Mesenchymal stem cell (in vitro differentiated cells and primary cell): Measurements from ENCODE around the gene ASAP2.
A peak's percentile ranks its signal among the peaks of the same experiment; 100 is the strongest.

Source experiments
- DNase-seq: peaks from one replicate; pipeline ENCODE4 v3.0.0-alpha.2; 2013
- H2AFZ ChIP-seq: one replicate; pipeline ENCODE4 v1.6.1; 2013; ENCODE audit warnings: low read depth, mild to moderate bottlenecking, control low read depth, inconsistent platforms, low read length, moderate library complexity
- H2AK5ac ChIP-seq: 2 replicates; pipeline ENCODE4 v1.6.1; 2013; ENCODE audit warnings: low read length, moderate library complexity, mild to moderate bottlenecking, inconsistent platforms; ENCODE audit not compliant: severe bottlenecking
- H2BK120ac ChIP-seq: one replicate; pipeline ENCODE4 v1.6.1; 2013; ENCODE audit warnings: low read depth, mild to moderate bottlenecking, inconsistent platforms, low read length, moderate library complexity
- H2BK12ac ChIP-seq, 2 experiments: one replicate each; pipeline ENCODE4 v1.6.1; 2013; ENCODE audit warnings: inconsistent platforms in 2 of 2, low read length in 2 of 2, mild to moderate bottlenecking in 2 of 2, moderate library complexity in 2 of 2, control low read depth in 1 of 2
- H2BK15ac ChIP-seq: one replicate; pipeline ENCODE4 v1.6.1; 2013; ENCODE audit warnings: mild to moderate bottlenecking, low read depth, inconsistent platforms; ENCODE audit not compliant: poor library complexity, severe bottlenecking
- H2BK5ac ChIP-seq: 2 replicates; pipeline ENCODE4 v1.6.1; 2013; ENCODE audit warnings: low read depth, mild to moderate bottlenecking, low read length, control low read depth, inconsistent platforms; ENCODE audit not compliant: poor library complexity, severe bottlenecking
- H3K14ac ChIP-seq, 2 experiments: one replicate each; pipeline ENCODE4 v1.6.1; 2013; ENCODE audit warnings: inconsistent platforms in 2 of 2, low read length in 2 of 2, control low read depth in 1 of 2, mild to moderate bottlenecking in 1 of 2, moderate library complexity in 1 of 2
- H3K18ac ChIP-seq, 2 experiments: one replicate each; pipeline ENCODE4 v1.6.1; 2013; ENCODE audit warnings: inconsistent platforms in 2 of 2, low read length in 2 of 2, control low read depth in 1 of 2, low read depth in 1 of 2, mild to moderate bottlenecking in 1 of 2
- H3K23ac ChIP-seq, 2 experiments: one replicate each; pipeline ENCODE4 v1.6.1; 2013; ENCODE audit warnings: inconsistent platforms in 2 of 2, low read length in 2 of 2, mild to moderate bottlenecking in 2 of 2, moderate library complexity in 2 of 2, control low read depth in 1 of 2
- H3K27ac ChIP-seq: 2 replicates; pipeline ENCODE4 v1.5.1; 2013; ENCODE audit warnings: mild to moderate bottlenecking, moderate library complexity, low read length, control low read depth, inconsistent platforms; ENCODE audit not compliant: poor library complexity, severe bottlenecking
- H3K27me3 ChIP-seq, 2 experiments: 2 replicates each; pipeline versions ENCODE4 v1.6.1 to v1.7.0; 2013; ENCODE audit warnings: low read length in 2 of 2, mild to moderate bottlenecking in 2 of 2, moderate library complexity in 2 of 2, control low read depth in 1 of 2, inconsistent platforms in 1 of 2; ENCODE audit not compliant: control insufficient read depth in 1 of 2, insufficient read depth in 1 of 2
- H3K36me3 ChIP-seq, 2 experiments: 2 replicates each; pipeline versions ENCODE4 v1.6.1 to v1.7.0; 2013; ENCODE audit warnings: low read length in 2 of 2, control low read depth in 1 of 2, inconsistent platforms in 1 of 2, low read depth in 1 of 2, mild to moderate bottlenecking in 1 of 2; ENCODE audit not compliant: insufficient read depth in 2 of 2, control insufficient read depth in 1 of 2
- H3K4ac ChIP-seq, 2 experiments: one replicate each; pipeline ENCODE4 v1.6.1; 2013; ENCODE audit warnings: inconsistent platforms in 2 of 2, low read length in 2 of 2, mild to moderate bottlenecking in 2 of 2, moderate library complexity in 2 of 2, control low read depth in 1 of 2, low read depth in 1 of 2
- H3K4me1 ChIP-seq: 2 replicates; pipeline ENCODE4 v1.6.1; 2013; ENCODE audit warnings: low read depth, low read length, control low read depth; ENCODE audit not compliant: control insufficient read depth, insufficient read depth
- H3K4me2 ChIP-seq: 2 replicates; pipeline ENCODE4 v1.6.1; 2013; ENCODE audit warnings: low read length, mild to moderate bottlenecking, inconsistent platforms; ENCODE audit not compliant: poor library complexity, severe bottlenecking
- H3K4me3 ChIP-seq, 2 experiments: 2 replicates each; pipeline versions ENCODE4 v1.5.1 to v1.7.0; 2013; ENCODE audit warnings: low read length in 2 of 2, mild to moderate bottlenecking in 2 of 2, control low read depth in 1 of 2, low read depth in 1 of 2; ENCODE audit not compliant: insufficient read depth in 1 of 2
- H3K79me1 ChIP-seq: replicated peaks from 2 replicates; pipeline ENCODE4 v1.6.1; 2013; ENCODE audit warnings: mild to moderate bottlenecking, control low read depth, low read length, inconsistent platforms; ENCODE audit not compliant: poor library complexity, severe bottlenecking
- H3K9ac ChIP-seq: 2 replicates; pipeline ENCODE4 v1.7.0; 2013; ENCODE audit warnings: mild to moderate bottlenecking, low read length, moderate library complexity
- H3K9me3 ChIP-seq: 2 replicates; pipeline ENCODE4 v1.7.0; 2013; ENCODE audit warnings: mild to moderate bottlenecking, low read length; ENCODE audit not compliant: control insufficient read depth
- H4K8ac ChIP-seq: one replicate; pipeline ENCODE4 v1.6.1; 2013; ENCODE audit warnings: inconsistent platforms, mild to moderate bottlenecking, low read length, moderate library complexity
- H4K91ac ChIP-seq: one replicate; pipeline ENCODE4 v1.6.1; 2013; ENCODE audit warnings: mild to moderate bottlenecking, low read length, inconsistent platforms
- WGBS: methylation state at CpG from one replicate; pipeline ENCODE4 v1.1.7; 2013; ENCODE audit warnings: mixed read lengths; 5-methylcytosine and 5-hydroxymethylcytosine counted together

The ASAP2 gene

GRCh38 chr2:9212010-9212635 lies 5.5 kb downstream of the ASAP2 start:
- Histone ChIP-seq H4K91ac (no peak overlapping the region), H3K4ac (no peak overlapping the region), H3K4me1 (peaks cover 13% of the 10 kb centered on the region), H3K27ac (no peak overlapping the region), H3K79me1 (peaks cover 24% of the 10 kb centered on the region), H3K36me3 (peaks cover 0 to 8% of the 10 kb centered on the region in 2 experiments), H3K9ac (peak overlapping the region; percentile 71), H3K4me2 (no peak overlapping the region), H2AK5ac (no peak overlapping the region), H2BK5ac (no peak overlapping the region), H3K27me3 (no peaks in the 10 kb centered on the region), H3K14ac (peak overlapping the region in 1 of 2 experiments; percentile 83), H2BK120ac (no peak overlapping the region), H2BK15ac (no peak overlapping the region), H3K9me3 (no peaks in the 10 kb centered on the region), H3K23ac (no peak overlapping the region), H4K8ac (peak overlapping the region; percentile 35), H2BK12ac (no peak overlapping the region), H3K18ac (no peak overlapping the region), H3K4me3 (no peak overlapping the region), H2AFZ (no peak overlapping the region)
- 97% methylated on average over 9 of the region's 9 CpGs for WGBS
- no peak for DNase-seq

- H3K36me3 ChIP-seq, result peaks cover 0 to 8% of the 10 kb centered on the region in 2 experiments
- no peak overlapping the region for H3K4me2 ChIP-seq
- H2BK15ac ChIP-seq, result no peak overlapping the region
- H3K4ac ChIP-seq, result no peak overlapping the region
- no peak overlapping the region for H2AFZ ChIP-seq
- H3K4me1 ChIP-seq, result peaks cover 14% of the 10 kb centered on the region
- DNase-seq, result no peak
- peak overlapping the region; percentile 9 for H3K9ac ChIP-seq
- H3K27ac ChIP-seq, result no peak overlapping the region
- peaks cover 24% of the 10 kb centered on the region for H3K79me1 ChIP-seq
- H3K23ac ChIP-seq, result no peak overlapping the region
- H2AK5ac ChIP-seq, result no peak overlapping the region
- H2BK12ac ChIP-seq, result peak overlapping the region in 1 of 2 experiments; percentile 67
- H3K4me3 ChIP-seq, result no peak overlapping the region
- no peak overlapping the region for H4K91ac ChIP-seq
- H3K18ac ChIP-seq, result peak overlapping the region in 1 of 2 experiments; percentile 41
- 94% methylated on average over 19 of the region's 19 CpGs for WGBS
- H2BK120ac ChIP-seq, result no peak overlapping the region
- no peaks in the 10 kb centered on the region for H3K9me3 ChIP-seq
- H2BK5ac ChIP-seq, result no peak overlapping the region
- peak overlapping the region; percentile 35 for H4K8ac ChIP-seq
- peak overlapping the region in 1 of 2 experiments; percentile 83 for H3K14ac ChIP-seq
- H3K27me3 ChIP-seq, result no peaks in the 10 kb centered on the region
Measured at GRCh38 chr2:9212661-9213411, 6.2 kb downstream of the ASAP2 start.

- Histone ChIP-seq H3K4ac (no peak overlapping the region), H3K9me3 (no peaks in the 10 kb centered on the region), H3K14ac (no peak overlapping the region), H4K91ac (peak overlapping the region; percentile 61), H3K23ac (no peak overlapping the region), H2AK5ac (no peak overlapping the region), H3K79me1 (peaks cover 31% of the 10 kb centered on the region), H3K36me3 (peaks cover 0 to 8% of the 10 kb centered on the region in 2 experiments), H2AFZ (no peak overlapping the region), H3K18ac (peak overlapping the region in 1 of 2 experiments; percentile 66), H3K4me1 (peaks cover 16% of the 10 kb centered on the region), H3K4me3 (no peak overlapping the region), H2BK5ac (no peak overlapping the region), H3K27ac (no peak overlapping the region), H2BK15ac (no peak overlapping the region), H2BK12ac (no peak overlapping the region), H2BK120ac (no peak overlapping the region), H4K8ac (peak overlapping the region; percentile 7), H3K4me2 (no peak overlapping the region), H3K27me3 (no peaks in the 10 kb centered on the region), H3K9ac (no peak overlapping the region)
- DNase-seq, result no peak
- WGBS, result 83% methylated on average over 2 of the region's 2 CpGs
Measured at GRCh38 chr2:9213477-9214051, 7.0 kb downstream of the ASAP2 start.

- Histone ChIP-seq H3K79me1 (peaks cover 31% of the 10 kb centered on the region), H4K91ac (no peak overlapping the region), H2AK5ac (no peak overlapping the region), H3K9ac (no peak overlapping the region), H2BK12ac (no peak overlapping the region), H3K9me3 (no peaks in the 10 kb centered on the region), H3K4ac (no peak overlapping the region), H3K23ac (no peak overlapping the region), H2BK120ac (no peak overlapping the region), H3K4me1 (peaks cover 16% of the 10 kb centered on the region), H2BK5ac (no peak overlapping the region), H2BK15ac (no peak overlapping the region), H2AFZ (no peak overlapping the region), H3K27me3 (no peaks in the 10 kb centered on the region), H4K8ac (no peak overlapping the region), H3K36me3 (peaks cover 0 to 8% of the 10 kb centered on the region in 2 experiments), H3K27ac (no peak overlapping the region), H3K18ac (no peak overlapping the region), H3K4me2 (no peak overlapping the region), H3K4me3 (no peak overlapping the region), H3K14ac (no peak overlapping the region)
- no peak for DNase-seq
- WGBS, result 84% methylated on average over 6 of the region's 8 CpGs
Measured at GRCh38 chr2:9214873-9215272, 8.3 kb downstream of the ASAP2 start.
